ENCODE data around the gene ISCU.
A peak's percentile ranks its signal among the peaks of the same experiment; 100 is the strongest.
"Not testable (repeated sequence)": the region's sequence is repeated elsewhere in the genome, so short reads cannot be mapped to it uniquely, and the experiment has no call there.

Gene ISCU

GRCh38 chr12:108570743-108571608 lies 8.6 kb downstream of the ISCU start:
- DNase-seq (ENCODE audit: low spot score): no peak

- DNase-seq (ENCODE audit: low spot score): no peak
Measured at GRCh38 chr12:108571609-108572165, 9.3 kb downstream of the ISCU start.

GRCh38 chr12:108572166-108572790 lies 9.9 kb downstream of the ISCU start:
- DNase-seq (ENCODE audit: low spot score): no peak

- DNase-seq (ENCODE audit: low spot score): no peak
Measured at GRCh38 chr12:108573317-108573716, 10.9 kb downstream of the ISCU start.

GRCh38 chr12:108574276-108574675 lies 11.9 kb downstream of the ISCU start:
- DNase-seq (ENCODE audit: low spot score): not testable (repeated sequence)

- DNase-seq (ENCODE audit: low spot score): peak; percentile 17
Measured at GRCh38 chr12:108575199-108575912, 13.0 kb downstream of the ISCU start.

DNA sequence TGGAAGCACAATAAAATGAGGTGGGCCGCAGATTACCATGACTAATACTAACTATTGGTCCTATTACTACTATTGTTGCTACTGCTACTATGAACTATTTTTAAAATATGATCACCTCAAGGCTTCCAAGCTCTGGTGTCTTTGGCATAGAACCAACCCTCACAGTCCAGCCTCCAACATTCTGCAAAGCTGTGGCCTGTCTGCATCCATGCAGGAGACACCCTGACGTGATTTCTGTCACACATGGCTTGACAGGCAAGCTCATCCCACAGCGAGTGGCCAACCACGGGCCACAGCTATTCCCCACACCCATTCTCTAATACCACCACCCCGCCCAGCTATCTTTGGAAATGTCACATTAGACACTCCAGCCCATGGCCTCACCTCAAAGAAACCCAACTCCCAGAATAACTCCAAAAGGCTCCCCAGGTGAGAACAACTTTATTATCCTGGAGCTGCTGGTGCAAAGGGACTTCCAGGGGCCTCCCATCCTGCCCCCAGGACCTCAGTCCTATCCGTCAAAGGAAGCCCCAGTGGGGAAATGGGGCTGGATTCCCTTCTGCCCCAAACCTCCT lies 14.4 kb downstream of the ISCU start:
- DNase-seq (ENCODE audit: low spot score): no peak

DNA sequence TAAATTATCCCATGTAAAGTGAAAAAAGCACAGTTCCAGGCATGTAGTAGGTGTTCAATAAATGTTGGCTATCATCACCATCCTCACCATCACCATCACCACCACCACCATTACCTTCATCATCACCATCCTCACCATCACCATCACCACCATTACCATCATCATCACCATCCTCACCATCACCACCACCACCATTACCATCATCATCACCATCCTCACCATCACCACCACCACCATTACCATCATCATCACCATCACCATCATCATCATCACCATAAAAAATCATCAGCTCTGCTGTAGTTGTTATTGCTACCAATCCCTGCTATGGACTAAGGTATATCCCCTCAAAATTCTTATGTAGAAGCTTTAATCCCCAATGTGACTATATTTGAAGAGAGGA lies 15.1 kb downstream of the ISCU start:
- DNase-seq (ENCODE audit: low spot score): no peak

DNA sequence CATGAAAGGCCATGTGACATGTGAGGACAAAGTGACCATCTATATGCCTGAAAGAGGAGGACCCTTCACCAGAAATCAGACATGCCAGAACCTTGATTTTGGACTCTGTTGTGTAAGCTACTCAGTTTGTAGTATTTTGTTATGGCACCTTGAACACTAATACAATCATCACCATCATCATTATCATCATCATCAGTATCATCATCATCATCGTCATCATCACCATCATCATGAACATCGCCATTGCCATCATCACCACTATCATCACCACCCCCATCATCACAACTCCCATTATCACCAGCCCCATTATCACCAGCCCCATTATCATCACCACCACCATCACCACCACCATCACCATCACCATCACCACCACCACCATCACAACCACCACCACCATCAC lies 15.9 kb downstream of the ISCU start:
- DNase-seq (ENCODE audit: low spot score): no peak

GRCh38 chr12:108578813-108579212 lies 16.4 kb downstream of the ISCU start:
- DNase-seq (ENCODE audit: low spot score): no peak

DNA sequence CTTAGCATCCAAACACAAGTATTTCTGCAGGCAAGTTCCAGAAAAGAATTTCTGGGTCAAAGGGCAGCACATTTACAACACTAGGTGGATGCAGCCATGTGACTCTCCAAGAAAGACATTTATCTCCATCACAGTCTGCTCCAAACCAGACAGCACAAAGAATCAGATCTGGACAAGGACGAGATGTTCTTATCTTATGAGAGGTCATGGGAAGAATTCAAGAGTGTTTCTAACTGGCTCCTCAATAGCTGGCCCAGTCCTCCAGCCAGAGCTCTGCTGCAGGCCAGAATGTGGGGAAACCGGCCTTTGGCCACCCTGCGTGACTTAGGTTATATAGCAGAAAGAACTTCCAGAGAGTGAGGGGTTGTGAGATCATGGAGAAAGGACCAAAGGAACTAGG lies 18.1 kb downstream of the ISCU start:
- DNase-seq (ENCODE audit: low spot score): no peak

DNA sequence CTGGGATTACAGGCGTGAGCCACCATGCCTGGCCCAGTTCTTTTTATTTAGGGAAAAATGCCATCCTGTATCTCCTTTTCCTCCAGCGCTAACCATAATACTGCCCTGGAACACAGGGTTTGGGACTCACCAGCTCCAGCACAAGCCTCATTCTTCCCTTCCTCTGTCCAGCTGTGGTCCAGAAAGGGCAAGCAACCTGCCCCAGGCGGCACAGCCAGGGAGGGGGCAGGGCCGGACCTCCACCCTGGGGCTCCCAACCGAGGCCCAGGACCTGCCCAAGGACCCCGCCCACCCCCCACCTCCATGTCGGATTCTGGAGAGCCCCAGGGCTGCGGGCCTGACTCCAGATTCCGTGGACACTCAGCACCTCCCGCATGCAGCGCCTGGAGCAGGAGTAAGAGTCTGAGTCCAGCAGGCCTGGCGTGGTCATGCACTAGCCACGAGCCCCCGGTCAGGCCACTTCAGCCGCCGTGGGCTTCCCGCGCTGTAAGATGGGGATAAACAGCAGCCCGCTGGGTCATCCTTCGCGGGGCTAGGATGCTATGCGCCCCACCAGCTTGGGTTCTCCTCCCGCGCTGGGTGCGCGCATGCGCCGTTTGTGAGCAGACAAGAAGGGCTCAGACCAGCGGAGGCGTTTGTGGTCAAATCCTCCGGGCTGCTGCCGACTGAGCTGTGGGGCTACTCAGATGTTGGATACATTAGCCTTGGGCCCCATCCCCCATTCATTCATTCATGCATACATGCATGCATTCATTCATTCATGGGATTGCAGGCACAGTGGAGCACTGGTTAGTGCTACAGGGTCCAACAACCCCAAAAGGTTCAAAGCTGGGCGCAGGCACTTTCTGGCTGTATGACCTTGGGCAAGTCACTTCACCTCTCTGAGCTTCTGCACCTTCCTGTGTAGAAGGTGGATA lies 19.2 kb downstream of the ISCU start:
- DNase-seq (ENCODE audit: low spot score): no peak

DNA sequence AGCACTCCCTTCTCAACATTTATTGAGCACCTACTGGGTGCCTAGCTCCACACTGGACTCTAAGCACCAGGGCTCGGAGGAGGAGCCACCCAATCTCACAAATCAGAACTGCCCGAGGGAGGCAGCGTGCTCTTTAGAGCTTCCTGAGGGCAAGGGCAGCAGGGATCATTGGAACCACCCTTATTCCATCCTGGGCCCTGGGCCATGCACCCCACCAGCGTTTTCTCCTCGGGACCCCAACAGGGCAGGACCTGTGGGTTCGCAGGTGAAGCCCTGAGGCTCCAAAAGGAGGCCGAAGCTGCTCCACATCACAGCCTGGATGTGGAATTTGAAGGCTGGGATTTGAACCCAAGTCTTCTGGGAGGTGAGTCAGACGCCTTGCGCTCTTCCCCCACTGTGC lies 20.1 kb downstream of the ISCU start:
- DNase-seq (ENCODE audit: low spot score): no peak

- no peak for DNase-seq (ENCODE audit: low spot score)
Measured at GRCh38 chr12:108582978-108583770, 20.8 kb downstream of the ISCU start.

DNA sequence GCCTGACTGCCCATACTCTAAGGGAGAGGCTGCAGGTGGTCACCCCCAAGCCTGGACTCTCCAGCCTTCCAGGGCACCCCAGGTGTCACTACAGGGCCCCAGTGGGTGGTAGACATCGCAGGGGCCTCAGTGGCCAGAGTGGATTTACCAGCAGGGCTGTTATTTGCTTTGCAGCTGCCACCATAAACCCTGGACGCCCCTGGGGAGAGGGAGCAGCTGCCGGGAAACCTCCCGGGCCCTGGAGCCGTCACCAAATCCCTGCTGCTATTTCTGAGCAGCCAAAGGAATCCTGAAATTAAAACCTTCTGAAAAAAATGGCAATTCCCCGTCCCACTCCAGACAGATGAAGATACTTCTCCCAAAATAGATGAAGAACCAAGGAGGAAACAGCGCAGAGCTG lies 21.6 kb downstream of the ISCU start:
- no peak for DNase-seq (ENCODE audit: low spot score)

DNA sequence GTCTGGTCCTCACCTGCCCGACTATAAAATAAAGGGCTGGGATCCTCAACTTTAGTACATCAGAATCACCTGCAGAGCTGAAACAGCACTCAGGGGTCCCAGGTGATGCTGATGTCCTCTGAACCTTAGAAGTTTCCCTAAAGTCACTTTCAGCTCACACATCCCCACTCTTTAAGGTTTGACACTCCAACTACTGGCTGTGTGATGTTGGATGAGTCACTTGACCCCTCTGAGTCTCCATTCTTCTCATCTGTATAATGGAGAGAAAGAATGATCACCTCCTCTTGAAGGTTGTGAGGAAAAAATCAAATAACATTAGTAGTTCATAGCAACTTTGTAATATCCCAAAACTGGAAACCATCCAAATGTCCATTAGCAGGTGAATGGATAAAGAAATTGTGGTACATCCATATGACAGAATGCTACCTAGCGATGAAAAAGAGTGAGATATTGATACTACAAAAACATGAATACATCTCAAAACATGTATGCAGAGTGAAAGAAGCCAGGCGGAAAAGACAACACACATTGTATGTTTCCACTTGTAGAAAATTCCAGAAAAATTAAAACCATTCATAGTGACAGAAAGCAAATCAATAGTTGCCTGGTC lies 22.2 kb downstream of the ISCU start:
- no peak for DNase-seq (ENCODE audit: low spot score)

DNA sequence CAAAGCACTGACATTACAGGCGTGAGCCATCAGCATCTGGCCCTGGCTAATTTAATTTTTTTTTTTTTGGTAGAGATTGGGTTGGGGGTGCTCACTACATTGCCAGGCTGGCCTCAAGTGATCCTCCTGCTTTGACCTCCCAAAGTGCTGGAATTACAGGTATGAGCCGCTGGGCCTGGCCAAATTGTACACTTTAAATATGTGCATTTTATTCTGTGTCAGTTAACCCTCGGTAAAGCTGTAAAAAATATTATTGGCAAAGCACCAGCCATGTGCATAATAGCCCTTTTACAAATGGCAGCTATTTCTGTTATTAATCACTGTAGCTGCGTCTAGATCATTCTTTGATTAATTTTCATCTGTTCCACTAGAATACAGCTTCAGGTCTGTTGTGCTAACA lies 23.5 kb downstream of the ISCU start:
- no peak for DNase-seq (ENCODE audit: low spot score)

DNA sequence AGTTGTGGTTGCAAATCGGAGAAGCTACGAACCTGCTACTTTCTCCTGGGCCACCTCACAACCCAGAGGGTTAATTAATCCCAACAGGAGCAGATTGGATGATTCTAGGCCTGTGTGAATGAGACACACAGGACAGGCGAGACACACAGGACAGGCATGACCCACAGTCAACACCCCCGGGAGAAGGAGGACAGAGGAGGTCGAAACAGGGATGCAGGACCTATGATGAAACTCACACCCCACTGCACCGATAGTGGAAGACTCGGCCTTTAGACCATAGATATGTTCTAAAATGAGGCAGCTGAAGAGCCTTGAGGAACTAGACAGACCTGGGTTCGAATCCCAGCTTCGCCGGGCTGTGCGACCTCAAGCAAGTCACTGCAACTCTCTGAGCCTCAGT lies 23.9 kb downstream of the ISCU start:
- DNase-seq (ENCODE audit: low spot score): no peak

- no peak for DNase-seq (ENCODE audit: low spot score)
Measured at GRCh38 chr12:108587826-108588225, 25.4 kb downstream of the ISCU start.

Measured in CD4-positive, alpha-beta T cell treated with Interleukin-6 at 100 ng/mL for 8 hours (primary cell).